GM12878 (cell line): ENCODE data around the gene IFNGR2. TPM values are rescaled to one million over a fixed set of nuclear protein-coding genes. Genes with fewer than 3 reads are reported as not detected.

Experiments
- ATAC-seq: fragments of 200-7000 bp; cut with Tn5 transposase; 3 replicates; pipeline ENCODE4 v1.9.1; 2020; ENCODE audit warnings: mild to moderate bottlenecking, moderate library complexity
- BruUV-seq: library from RNA; stranded (reverse); fragments of 400-500 nt; replicated peaks from 2 replicates; lab custom pipeline; 2021; lab: Mats Ljungman, UMichigan
- CTCF ChIA-PET: fragments of 300-600 bp; sonication (Branson Sonifier 250); formaldehyde crosslinking; extraction: SDS; loops from one replicate; lab custom pipeline; 2021; ENCODE audit warnings: inconsistent platforms; lab: Yijun Ruan, JAX
- POLR2A ChIA-PET: fragments of 350-600 bp; formaldehyde crosslinking; extraction: SDS; loops from one replicate; lab custom pipeline; 2021; ENCODE audit warnings: inconsistent platforms; lab: Charles Lee
- RAD21 ChIA-PET: fragments of 300-600 bp; sonication (Branson Sonifier 250); formaldehyde crosslinking; loops from one replicate; lab custom pipeline; 2023; ENCODE audit warnings: antibody characterized with exemption; ENCODE audit not compliant: unreplicated experiment; lab: Charles Lee
- SMC1A ChIA-PET: fragments of 300-600 bp; sonication (Branson Sonifier 250); formaldehyde crosslinking; loops from one replicate; lab custom pipeline; 2023; ENCODE audit not compliant: unreplicated experiment, uncharacterized antibody; lab: Charles Lee
- DNase-seq: peaks from one replicate; pipeline ENCODE4 v3.0.0-alpha.2; 2011; ENCODE audit warnings: low read depth, low spot score
- FAIRE-seq: peaks from 3 replicates; lab custom pipeline; 2011; peaks lifted over from hg19 to GRCh38; lab: Jason Lieb, UNC
- H2AFZ ChIP-seq: 2 replicates; pipeline ENCODE4 v1.6.0; 2011; ENCODE audit warnings: low read depth, low read length, control low read depth; ENCODE audit not compliant: control insufficient read depth
- H3K27ac ChIP-seq: 2 replicates; pipeline ENCODE4 v1.5.1; 2011; ENCODE audit warnings: control low read depth; ENCODE audit not compliant: control insufficient read depth, insufficient read depth
- H3K27me3 ChIP-seq, 2 experiments: replicated peaks in 1 of 2; 2 replicates each; pipeline versions ENCODE4 v1.6.0 to v1.6.1; 2011; ENCODE audit warnings: low read length in 1 of 2; ENCODE audit not compliant: control insufficient read depth in 2 of 2, insufficient read depth in 2 of 2
- H3K36me3 ChIP-seq, 2 experiments: 2 replicates each; pipeline ENCODE4 v1.5.1; 2011; ENCODE audit warnings: low read length in 1 of 2; ENCODE audit not compliant: control insufficient read depth in 2 of 2, insufficient read depth in 2 of 2
- H3K4me1 ChIP-seq: 2 replicates; pipeline ENCODE4 v1.6.1; 2011; ENCODE audit warnings: mild to moderate bottlenecking, low read length, moderate library complexity, mixed read lengths; ENCODE audit not compliant: control insufficient read depth, insufficient read depth
- H3K4me2 ChIP-seq: 2 replicates; pipeline ENCODE4 v1.6.0; 2011; ENCODE audit warnings: control low read depth; ENCODE audit not compliant: control insufficient read depth, insufficient read depth
- H3K4me3 ChIP-seq: fragments of 200-600 bp; sonication (generic); 2 replicates; pipeline ENCODE4 v1.5.1; 2016
- H3K79me2 ChIP-seq: 2 replicates; pipeline ENCODE4 v1.6.0; 2011; ENCODE audit warnings: low read length; ENCODE audit not compliant: control insufficient read depth, insufficient read depth
- H3K9ac ChIP-seq: 2 replicates; pipeline ENCODE4 v1.8.0; 2011; ENCODE audit warnings: low read length, control low read depth, mixed read lengths; ENCODE audit not compliant: control insufficient read depth, insufficient read depth
- H3K9me3 ChIP-seq: replicated peaks from 3 replicates; pipeline ENCODE4 v1.5.1; 2011; ENCODE audit warnings: mild to moderate bottlenecking, low read length; ENCODE audit not compliant: control insufficient read depth, insufficient read depth
- H4K20me1 ChIP-seq: 2 replicates; pipeline ENCODE4 v1.6.0; 2011; ENCODE audit not compliant: control insufficient read depth, insufficient read depth
- BMI1 ChIP-seq: fragments of 450-650 bp; IDR thresholded peaks from 2 replicates; pipeline ENCODE4 v1.6.1; 2016; ENCODE audit warnings: mild to moderate bottlenecking, moderate library complexity, borderline replicate concordance
- EP300 ChIP-seq, 2 experiments: fragments of 150-350 bp in 1 of 2; IDR thresholded peaks; 2 replicates each; pipeline ENCODE4 v1.6.1; 2011 to 2012; ENCODE audit warnings: low read depth in 2 of 2, low read length in 2 of 2, borderline replicate concordance in 1 of 2, improper control_type of control experiment in 1 of 2, inconsistent platforms in 1 of 2; ENCODE audit not compliant: control insufficient read depth in 1 of 2
- NBN ChIP-seq: fragments of 450-650 bp; IDR thresholded peaks from 2 replicates; pipeline ENCODE4 v1.6.1; 2016
- NR2C1 ChIP-seq: fragments of 450-650 bp; IDR thresholded peaks from 2 replicates; pipeline ENCODE4 v1.6.1; 2017; ENCODE audit warnings: antibody characterized with exemption, mild to moderate bottlenecking, moderate library complexity
- PBX3 ChIP-seq: IDR thresholded peaks from 2 replicates; pipeline ENCODE4 v1.6.1; 2011; ENCODE audit warnings: mild to moderate bottlenecking, low read depth, low read length, moderate library complexity; ENCODE audit not compliant: insufficient replicate concordance
- TAF1 ChIP-seq: IDR thresholded peaks from 2 replicates; pipeline ENCODE4 v1.6.1; 2011; ENCODE audit warnings: mild to moderate bottlenecking, low read depth, low read length, borderline replicate concordance
- ZNF207 ChIP-seq: fragments of 450-650 bp; IDR thresholded peaks from 2 replicates; pipeline ENCODE4 v1.6.1; 2014; ENCODE audit warnings: antibody characterized with exemption, mild to moderate bottlenecking, borderline replicate concordance
- ZNF24 ChIP-seq: fragments of 450-650 bp; IDR thresholded peaks from 2 replicates; pipeline ENCODE4 v1.6.1; 2017; ENCODE audit warnings: antibody characterized with exemption, mild to moderate bottlenecking
- WGBS: methylation state at CpG from one replicate; pipeline ENCODE4 v1.1.6; 2016; ENCODE audit warnings: low lambda C conversion rate; ENCODE audit not compliant: insufficient replicate concordance, insufficient coverage; ENCODE audit errors: missing lambda C conversion rate; 5-methylcytosine and 5-hydroxymethylcytosine counted together
- in situ Hi-C: fragments of 300-500 bp; cut with MboI; formaldehyde crosslinking; loops from 9 replicates; pipeline ENCODE4 v1.14.3; 2018; ENCODE audit warnings: mixed read lengths
- intact Hi-C: fragments of 100-400 bp; cut with micrococcal nuclease; formaldehyde crosslinking; loops from one replicate; pipeline ENCODE4 v1.14.2; 2022; ENCODE audit not compliant: unreplicated experiment
- polyA plus RNA-seq, 11 experiments: library from polyadenylated mRNA; depleted of rRNA in 4 of 11; unstranded in 6 of 11; stranded (reverse) in 5 of 11; fragments of >200 nt; fragmentation: Nextera tagmentation in 4 of 11; fragmentation: Illumina TruSeq in 1 of 11; extraction: Ambion mirVana in 4 of 11; extraction: Trizol in 1 of 11; gene quantifications; 1 replicate in 1 of 11; 2 replicates in 10 of 11; pipeline versions ENCODE4 v1.2.1 to v1.2.3, GENCODE V29; 2011 to 2016; ENCODE audit warnings: inconsistent platforms in 2 of 11, missing spikeins in 2 of 11, low read depth in 1 of 11
- total RNA-seq, 4 experiments: library from RNA; depleted of rRNA in 3 of 4; stranded (reverse); fragments of >200 nt in 3 of 4; fragmentation: Illumina TruSeq in 1 of 4; extraction: Trizol in 1 of 4; gene quantifications; 2 replicates each; pipeline versions ENCODE4 v1.2.1 to v1.2.3, GENCODE V29; 2013 to 2021
- TF ChIP-seq, protein P1 (sequence below): IDR thresholded peaks from 2 replicates; pipeline ENCODE4 v1.6.1; 2012; ENCODE audit warnings: low read depth, low read length, improper control_type of control experiment

The IFNGR2 gene
- total and polyA plus RNA-seq, 10 of the 15 experiments (the other 5 are each of a cell fraction or from before 2014, with no cell fraction given) = 23.6 to 98.8 (median 77.0) TPM

DNA sequence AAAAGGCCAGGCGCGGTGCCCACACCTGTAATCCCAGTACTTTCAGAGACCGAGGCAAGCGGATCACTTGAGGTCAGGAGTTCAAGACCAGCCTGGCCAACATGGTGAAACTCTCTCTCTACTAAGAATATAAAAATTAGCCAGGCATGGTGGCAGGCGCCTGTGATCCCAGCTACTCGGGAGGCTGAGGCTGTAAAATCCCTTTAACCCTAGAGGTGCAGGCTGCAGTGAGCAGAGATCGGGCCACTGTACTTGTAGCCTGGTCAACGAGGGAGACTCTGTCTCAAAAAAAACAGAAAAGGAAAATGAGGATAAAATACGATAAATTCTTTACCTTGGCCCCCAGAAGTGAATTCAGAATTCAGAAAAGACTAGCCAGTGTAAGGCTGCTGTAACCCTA lies 75.0 kb downstream of the IFNGR2 start:
- DNase-seq = no peak
- ChIA-PET RAD21 (no interaction called here), SMC1A (no interaction called here), CTCF (interaction anchor here (1.6 kb wide), 1 partner anchor 64 kb away, joined by 9 read pairs; the partner anchor contains the start of genes GART and SON), POLR2A (no interaction called here)
- Histone ChIP-seq H3K27me3 (no peaks in the 10 kb centered on the region), H3K9me3 (peaks cover 5% of the 10 kb centered on the region; the same call in 2 of the 3 replicates), H3K4me3 (peak overlapping the region; percentile 93), H3K27ac (0 out of 2 replicates have a peak overlapping the region, but pooled peaks have one; percentile 79), H3K79me2 (peaks cover 18% of the 10 kb centered on the region), H3K4me1 (peaks cover 3% of the 10 kb centered on the region; the same call in 1 of the 2 replicates), H4K20me1 (no peaks in the 10 kb centered on the region), H3K36me3 (no peaks in the 10 kb centered on the region; a peak in 1 of 4 replicates), H2AFZ (no peak overlapping the region; the same call in 1 of the 2 replicates), H3K9ac (peak overlapping the region; percentile 90), H3K4me2 (peak overlapping the region; percentile 70)
- 45% methylated on average over 9 of the region's 9 CpGs for WGBS
- BruUV-seq = no TSS peak
- intact Hi-C loops (no loop called here), in situ Hi-C loops (no loop called here)
- TF ChIP-seq BMI1 = no peak
- TF ChIP-seq TAF1 = no peak
- no peak for TF ChIP-seq NR2C1
- no peak for TF ChIP-seq NBN
- no peak for TF ChIP-seq PBX3
- TF ChIP-seq, protein P1, sequence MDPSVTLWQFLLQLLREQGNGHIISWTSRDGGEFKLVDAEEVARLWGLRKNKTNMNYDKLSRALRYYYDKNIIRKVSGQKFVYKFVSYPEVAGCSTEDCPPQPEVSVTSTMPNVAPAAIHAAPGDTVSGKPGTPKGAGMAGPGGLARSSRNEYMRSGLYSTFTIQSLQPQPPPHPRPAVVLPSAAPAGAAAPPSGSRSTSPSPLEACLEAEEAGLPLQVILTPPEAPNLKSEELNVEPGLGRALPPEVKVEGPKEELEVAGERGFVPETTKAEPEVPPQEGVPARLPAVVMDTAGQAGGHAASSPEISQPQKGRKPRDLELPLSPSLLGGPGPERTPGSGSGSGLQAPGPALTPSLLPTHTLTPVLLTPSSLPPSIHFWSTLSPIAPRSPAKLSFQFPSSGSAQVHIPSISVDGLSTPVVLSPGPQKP = no peak
- no peak for TF ChIP-seq ZNF207
- TF ChIP-seq ZNF24 = no peak
- no peak for TF ChIP-seq EP300 (IDR thresholded peaks at IDR 0.05; ENCODE audit: borderline replicate concordance in 1 of 2, control insufficient read depth in 1 of 2, low read depth in 2 of 2, low read length in 2 of 2)
- ATAC-seq = no peak
- FAIRE-seq = no peak
